GM21576 (cell line): ENCODE results near the gene DDX23.

Experiments
- ATAC-seq: cut with Tn5 transposase; IDR thresholded peaks from one replicate; pipeline ENCODE4 v1.9.1; 2021; ENCODE audit warnings: mild to moderate bottlenecking, moderate library complexity; ENCODE audit not compliant: unreplicated experiment

DDX23 gene

GRCh38 chr12:48800971-48801370 lies 51.0 kb downstream of the DDX23 start:
- no peak for ATAC-seq

GRCh38 chr12:48800457-48800856 lies 51.5 kb downstream of the DDX23 start:
- ATAC-seq, result no peak

GRCh38 chr12:48796976-48797375 lies 55.0 kb downstream of the DDX23 start:
- ATAC-seq, result no peak

DNA sequence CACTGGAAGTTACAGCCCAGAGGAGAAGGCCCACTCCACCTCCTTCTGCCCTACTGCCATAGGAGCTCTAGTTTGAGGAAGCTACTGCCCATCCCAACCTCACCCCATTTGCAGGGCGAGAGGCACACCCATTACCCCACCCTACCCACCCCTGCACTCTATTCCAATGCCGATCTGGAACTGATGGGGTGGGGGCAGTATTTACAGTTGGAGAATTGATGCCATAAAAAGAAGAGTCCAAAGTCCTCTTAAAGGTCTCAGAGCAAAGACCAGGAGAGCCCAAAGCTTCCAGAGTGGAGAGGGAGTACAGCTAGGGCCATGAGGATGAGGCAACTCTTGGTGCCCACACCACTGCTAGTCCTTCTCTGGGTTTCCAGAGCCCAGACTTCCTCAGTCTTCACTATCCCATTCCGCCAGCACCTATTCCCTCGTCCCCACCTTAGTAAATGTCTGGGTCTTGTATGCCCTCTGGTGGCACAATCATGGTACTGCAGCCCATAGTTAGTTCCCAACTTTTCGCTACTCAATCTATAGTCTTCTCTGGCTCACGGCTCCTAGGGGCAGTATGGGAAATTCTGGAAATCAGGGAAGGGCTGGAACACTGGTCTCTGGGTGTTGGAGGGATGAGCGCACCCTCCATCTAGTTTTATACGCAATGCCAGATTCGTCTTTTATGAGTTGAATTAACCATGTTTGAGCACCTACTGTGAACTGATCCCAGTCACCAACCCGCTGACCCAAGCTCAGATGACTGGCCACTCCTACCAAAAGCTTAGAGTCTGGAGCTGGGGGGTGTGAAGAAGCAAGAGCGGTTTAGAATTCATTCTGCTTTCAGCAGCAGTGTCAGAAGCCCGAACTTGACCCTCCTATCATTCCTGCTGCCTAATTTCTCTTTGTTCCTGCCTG lies 56.2 kb downstream of the DDX23 start:
- ATAC-seq, result no peak

GRCh38 chr12:48794870-48795269 lies 57.1 kb downstream of the DDX23 start:
- no peak for ATAC-seq

GRCh38 chr12:48793696-48794095 lies 58.3 kb downstream of the DDX23 start:
- no peak for ATAC-seq

GRCh38 chr12:48789858-48790326 lies 62.1 kb downstream of the DDX23 start:
- ATAC-seq, result no peak

DNA sequence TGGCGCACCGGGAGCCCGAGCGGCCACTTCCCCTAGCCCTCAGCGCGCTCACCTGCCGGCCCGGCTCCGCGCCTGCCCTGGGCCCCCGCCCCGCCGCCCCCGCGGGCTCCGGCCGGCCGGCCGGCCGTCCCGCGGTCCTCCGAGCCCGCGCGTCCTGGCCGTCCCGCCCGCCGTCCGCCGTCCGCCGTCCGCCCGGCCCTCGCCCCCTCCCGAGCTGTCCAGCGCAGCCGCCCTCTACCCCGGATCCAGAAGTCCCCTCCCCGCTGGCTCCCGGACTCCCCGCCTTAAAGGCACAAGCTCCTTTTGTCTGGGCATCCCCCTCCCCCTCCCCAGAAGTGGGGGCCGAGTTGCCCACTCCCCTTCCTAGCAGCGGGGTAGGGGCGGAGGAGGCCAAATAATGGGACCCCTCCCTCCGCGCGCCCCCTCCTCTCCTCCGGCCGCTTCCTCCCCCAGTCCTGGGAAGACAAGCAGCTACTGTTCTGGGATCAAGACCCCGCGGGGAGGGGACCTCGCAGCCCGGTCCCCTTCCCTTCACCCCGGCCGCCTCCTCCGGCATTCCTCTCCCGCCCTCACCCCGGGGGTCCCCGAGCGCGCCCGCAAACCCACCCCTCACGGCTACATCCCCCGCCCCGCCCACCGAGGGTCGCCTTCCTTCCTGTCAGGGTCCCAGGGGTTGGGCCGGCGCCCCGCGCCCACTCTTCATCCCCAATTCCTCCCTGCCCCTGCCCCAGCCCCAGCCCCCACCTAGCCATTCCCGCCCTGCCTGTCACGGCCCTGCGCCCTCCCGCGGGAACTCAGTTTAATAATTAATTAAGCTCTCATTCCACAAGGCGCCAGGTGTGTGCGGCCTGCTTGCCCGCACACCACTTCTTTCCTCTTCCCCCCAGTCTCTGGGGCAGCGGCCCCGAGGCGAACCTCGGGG lies 62.8 kb downstream of the DDX23 start, which contains the start of gene ADCY6:
TSS of gene ADCY6 (minus strand) at position 236 of the 922 bp plus-strand sequence. CDS start 5,655 bp downstream, outside the sequence.
- no peak for ATAC-seq

- ATAC-seq, result no peak
Measured at GRCh38 chr12:48788524-48788853, 63.5 kb downstream of the DDX23 start.

- no peak for ATAC-seq
Measured at GRCh38 chr12:48787791-48788523, 64.0 kb downstream of the DDX23 start.

DNA sequence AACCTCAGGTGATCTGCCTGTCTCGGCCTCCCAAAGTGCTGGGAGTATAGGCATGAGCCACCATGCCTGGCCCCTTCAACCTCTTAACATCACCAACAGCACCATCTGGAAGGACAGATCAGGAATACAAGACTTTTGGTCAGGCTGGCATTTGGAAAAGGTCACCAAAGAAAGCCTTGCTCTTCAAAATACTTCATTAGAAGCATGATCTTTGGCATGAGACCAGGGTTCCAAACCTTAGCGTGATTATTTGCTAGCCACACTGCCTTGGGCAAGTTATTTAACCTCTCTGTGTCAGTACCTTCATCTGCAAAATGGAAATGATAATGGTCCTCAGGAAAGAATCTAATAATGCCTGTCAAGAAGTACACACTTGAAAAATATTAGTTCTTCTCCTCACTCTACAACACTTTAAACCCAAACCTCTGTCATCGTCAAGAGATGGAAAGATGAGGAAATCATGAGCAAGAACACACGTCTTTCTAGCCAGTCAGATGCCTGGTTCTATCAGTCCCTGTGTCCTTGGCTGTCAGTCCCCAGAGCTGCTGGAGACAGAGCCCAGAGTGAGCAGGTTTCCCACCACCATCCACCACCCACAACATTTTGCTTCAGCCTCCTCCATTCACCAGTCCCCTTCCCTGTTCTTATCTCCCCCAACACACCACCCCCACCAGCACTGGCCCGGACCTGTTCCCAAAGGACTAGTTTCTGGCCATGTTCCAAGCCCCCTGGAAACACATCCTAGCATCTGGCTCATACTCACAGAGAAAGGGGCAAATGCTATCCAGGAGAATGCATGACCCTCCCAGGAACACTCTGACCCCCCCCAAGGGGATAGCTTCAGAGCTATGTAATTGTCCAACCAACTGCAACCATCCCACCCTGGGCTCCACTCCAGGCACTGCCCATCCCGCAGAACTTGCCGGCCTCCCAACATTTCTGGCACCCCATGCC lies 65.1 kb downstream of the DDX23 start:
- no peak for ATAC-seq

GRCh38 chr12:48783432-48783831 lies 68.5 kb downstream of the DDX23 start:
- ATAC-seq, result no peak

- no peak for ATAC-seq
Measured at GRCh38 chr12:48782457-48783395, 69.2 kb downstream of the DDX23 start.

GRCh38 chr12:48781750-48782456 lies 70.1 kb downstream of the DDX23 start:
- no peak for ATAC-seq

- no peak for ATAC-seq
Measured at GRCh38 chr12:48780381-48781025, 71.5 kb downstream of the DDX23 start.

DNA sequence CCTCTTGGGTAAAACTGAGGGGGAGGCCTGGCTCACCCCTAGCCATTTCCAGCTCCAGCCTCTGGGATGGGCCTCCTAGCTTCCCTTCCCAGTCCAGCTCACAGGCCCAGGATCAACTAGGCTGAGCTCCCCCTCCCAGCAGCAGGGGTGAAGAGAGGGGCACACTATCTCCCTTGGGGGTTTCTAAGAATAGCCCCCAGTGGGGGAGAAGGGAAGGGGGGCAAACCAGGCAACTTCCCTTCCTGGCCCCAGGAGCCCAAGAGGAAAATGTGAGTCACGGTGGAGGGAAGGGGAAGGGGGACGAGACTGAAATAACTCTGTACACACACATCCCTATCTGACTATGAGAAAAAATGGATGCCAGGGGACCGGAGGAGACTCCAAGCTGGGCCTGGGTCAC lies 72.1 kb downstream of the DDX23 start:
- no peak for ATAC-seq
